HEK293 (cell line): ENCODE results near the gene BPIFA2.

Experiments used
- KLF9 ChIP-seq: fragments of 450-650 bp; formaldehyde crosslinking; IDR thresholded peaks from 2 replicates; pipeline ENCODE4 v1.5.1; 2016; ENCODE audit warnings: missing biosample characterization, missing genetic modification characterization, low read depth
- SP3 ChIP-seq: fragments of 450-650 bp; formaldehyde crosslinking; IDR thresholded peaks from 2 replicates; pipeline ENCODE4 v1.5.1; 2016; ENCODE audit warnings: missing biosample characterization, missing genetic modification characterization
- YY2 ChIP-seq: fragments of 450-650 bp; formaldehyde crosslinking; IDR thresholded peaks from 2 replicates; pipeline ENCODE4 v1.5.1; 2016; ENCODE audit warnings: missing biosample characterization, missing genetic modification characterization
- ZNF133 ChIP-seq: fragments of 450-650 bp; formaldehyde crosslinking; IDR thresholded peaks from 2 replicates; pipeline ENCODE4 v1.5.1; 2016; ENCODE audit warnings: missing biosample characterization, missing genetic modification characterization
- ZNF274 ChIP-seq, 2 experiments: fragments of 200-500 bp in 1 of 2; fragments of 450-650 bp in 1 of 2; sonication (Bioruptor generic) in 1 of 2; formaldehyde crosslinking in 1 of 2; IDR thresholded peaks; 2 replicates each; pipeline versions ENCODE4 v1.5.1 to v1.6.1; 2014 to 2016; ENCODE audit warnings: borderline replicate concordance in 1 of 2, inconsistent platforms in 1 of 2, low read length in 1 of 2, missing biosample characterization in 1 of 2, missing genetic modification characterization in 1 of 2
- ZNF292 ChIP-seq: fragments of 450-650 bp; formaldehyde crosslinking; IDR thresholded peaks from 2 replicates; pipeline ENCODE4 v1.5.1; 2016; ENCODE audit warnings: low read depth, missing biosample characterization, missing genetic modification characterization, borderline replicate concordance
- TF ChIP-seq, protein P1 (sequence below): fragments of 450-650 bp; formaldehyde crosslinking; IDR thresholded peaks from 2 replicates; pipeline ENCODE4 v1.5.1; 2016; ENCODE audit warnings: missing biosample characterization, missing genetic modification characterization

DNA sequence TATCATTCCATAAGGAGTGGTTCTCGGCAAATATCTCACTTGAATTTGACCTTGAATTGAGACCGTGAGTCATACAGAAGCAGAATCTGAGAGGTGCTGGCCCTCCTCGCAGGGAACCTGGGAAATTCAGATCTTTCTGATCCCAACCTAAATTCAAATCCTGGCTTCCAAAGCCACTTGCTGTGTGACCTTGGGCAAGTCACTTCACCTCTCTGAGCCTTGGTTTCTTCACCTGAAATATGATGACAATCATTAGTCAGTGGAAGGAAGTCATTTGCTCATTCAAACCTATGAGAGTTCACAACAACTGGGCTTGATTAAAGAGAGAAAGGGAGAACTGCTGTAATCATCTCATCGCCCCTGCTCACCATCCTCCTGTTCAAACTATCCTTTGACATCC lies 56.4 kb downstream of the BPIFA2 start:
- TF ChIP-seq, protein P1, sequence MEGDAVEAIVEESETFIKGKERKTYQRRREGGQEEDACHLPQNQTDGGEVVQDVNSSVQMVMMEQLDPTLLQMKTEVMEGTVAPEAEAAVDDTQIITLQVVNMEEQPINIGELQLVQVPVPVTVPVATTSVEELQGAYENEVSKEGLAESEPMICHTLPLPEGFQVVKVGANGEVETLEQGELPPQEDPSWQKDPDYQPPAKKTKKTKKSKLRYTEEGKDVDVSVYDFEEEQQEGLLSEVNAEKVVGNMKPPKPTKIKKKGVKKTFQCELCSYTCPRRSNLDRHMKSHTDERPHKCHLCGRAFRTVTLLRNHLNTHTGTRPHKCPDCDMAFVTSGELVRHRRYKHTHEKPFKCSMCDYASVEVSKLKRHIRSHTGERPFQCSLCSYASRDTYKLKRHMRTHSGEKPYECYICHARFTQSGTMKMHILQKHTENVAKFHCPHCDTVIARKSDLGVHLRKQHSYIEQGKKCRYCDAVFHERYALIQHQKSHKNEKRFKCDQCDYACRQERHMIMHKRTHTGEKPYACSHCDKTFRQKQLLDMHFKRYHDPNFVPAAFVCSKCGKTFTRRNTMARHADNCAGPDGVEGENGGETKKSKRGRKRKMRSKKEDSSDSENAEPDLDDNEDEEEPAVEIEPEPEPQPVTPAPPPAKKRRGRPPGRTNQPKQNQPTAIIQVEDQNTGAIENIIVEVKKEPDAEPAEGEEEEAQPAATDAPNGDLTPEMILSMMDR = no peak
- no peak for TF ChIP-seq YY2 (tag by site-specific recombination)
- TF ChIP-seq KLF9 (tag by site-specific recombination) = no peak
- no peak for TF ChIP-seq ZNF292 (tag by site-specific recombination)
- TF ChIP-seq ZNF274 (IDR thresholded peaks at IDR 0.05; ENCODE audit: low read length) = no peak
- no peak for TF ChIP-seq ZNF274 (tag by site-specific recombination; IDR thresholded peaks at IDR 0.05; ENCODE audit: borderline replicate concordance)
- TF ChIP-seq SP3 (tag by site-specific recombination) = no peak
- no peak for TF ChIP-seq ZNF133 (tag by site-specific recombination)
